Breast epithelium (tissue), 4 donors: ENCODE measurements around the gene MVB12B. TPM values are rescaled to one million over a fixed set of nuclear protein-coding genes. Genes with fewer than 3 reads are reported as not detected.

Experiments used
- DNase-seq, 2 donors: peaks; one replicate each; pipeline ENCODE4 v3.0.0-alpha.2; 2019; ENCODE audit warnings: low spot score in 2 of 2
- H3K27ac ChIP-seq, 2 donors: fragments of 200-600 bp; sonication (generic) in 1 of 2; one replicate each; pipeline ENCODE4 v1.5.1; 2016 to 2019; ENCODE audit warnings: mild to moderate bottlenecking in 1 of 2
- H3K27me3 ChIP-seq, 2 donors: fragments of 200-600 bp; sonication (generic) in 1 of 2; one replicate each; pipeline versions ENCODE4 v1.5.1 to v1.6.0; 2017 to 2019; ENCODE audit warnings: control low read depth in 1 of 2, mild to moderate bottlenecking in 1 of 2
- H3K36me3 ChIP-seq: fragments of 200-600 bp; one replicate; pipeline ENCODE4 v1.5.1; 2019
- H3K4me1 ChIP-seq, 2 donors: fragments of 200-600 bp; sonication (generic); one replicate each; pipeline ENCODE4 v1.5.1; 2016 to 2019; ENCODE audit warnings: control low read depth in 1 of 2
- H3K4me3 ChIP-seq, 3 donors: fragments of 200-600 bp; sonication (generic); 1 replicate in 2 of 3; 2 replicates in 1 of 3; pipeline ENCODE4 v1.5.1; 2016 to 2019; ENCODE audit warnings: mild to moderate bottlenecking in 3 of 3, moderate library complexity in 2 of 3
- H3K9me3 ChIP-seq, 2 donors: fragments of 200-600 bp; sonication (generic) in 1 of 2; one replicate each; pipeline ENCODE4 v1.5.1; 2016 to 2019; ENCODE audit warnings: control low read depth in 1 of 2
- CTCF ChIP-seq, 3 donors: fragments of 450-650 bp; IDR thresholded peaks; one replicate each; pipeline ENCODE4 v1.5.1; 2016 to 2017; ENCODE audit warnings: antibody characterized with exemption in 3 of 3, mild to moderate bottlenecking in 3 of 3, moderate library complexity in 3 of 3
- POLR2A ChIP-seq: fragments of 450-650 bp; IDR thresholded peaks from one replicate; pipeline ENCODE4 v1.6.1; 2016; ENCODE audit warnings: antibody characterized with exemption, mild to moderate bottlenecking, moderate library complexity
- POLR2AphosphoS5 ChIP-seq, 3 donors: sonication (generic); formaldehyde crosslinking; IDR thresholded peaks; one replicate each; pipeline ENCODE4 v1.6.1; 2017; ENCODE audit warnings: antibody characterized with exemption in 3 of 3
- intact Hi-C: fragments of 100-400 bp; cut with DNase I; formaldehyde crosslinking; loops from one replicate; pipeline ENCODE4 v1.15.1; 2023; ENCODE audit warnings: low total_unique reads
- total RNA-seq, 3 donors: library from RNA; depleted of rRNA; stranded (reverse); fragments of >200 nt; gene quantifications; one replicate each; pipeline ENCODE4 v1.1.0, GENCODE V29; 2016

The MVB12B gene
- total RNA-seq, 3 donors from 2014 or later, result 8.2 to 12.6 (median 9.9) TPM

GRCh38 chr9:126389992-126390391 lies 63.4 kb downstream of the MVB12B start:
- intact Hi-C loops, result loop anchor here (5.0 to 10.0 kb wide), 2 partner anchors 85 to 1503 kb away; no protein-coding TSS in a partner anchor
- Histone ChIP-seq H3K27me3 (no peaks in the 10 kb centered on the region), H3K4me1 (no peaks in the 10 kb centered on the region), H3K9me3 (no peaks in the 10 kb centered on the region), H3K36me3 (no peaks in the 10 kb centered on the region), H3K4me3 (no peak overlapping the region), H3K27ac (no peak overlapping the region)
- TF ChIP-seq POLR2A (no peak), CTCF (IDR thresholded peaks at IDR 0.05) (no peak), POLR2AphosphoS5 (IDR thresholded peaks at IDR 0.05) (no peak)
- DNase-seq, result no peak

GRCh38 chr9:126390923-126391322 lies 64.3 kb downstream of the MVB12B start:
- Histone ChIP-seq H3K4me1 (no peaks in the 10 kb centered on the region), H3K27me3 (no peaks in the 10 kb centered on the region), H3K4me3 (no peak overlapping the region), H3K27ac (no peak overlapping the region), H3K9me3 (no peaks in the 10 kb centered on the region), H3K36me3 (no peaks in the 10 kb centered on the region)
- DNase-seq, result no peak
- TF ChIP-seq CTCF (IDR thresholded peaks at IDR 0.05) (no peak), POLR2A (no peak), POLR2AphosphoS5 (IDR thresholded peaks at IDR 0.05) (no peak)
- intact Hi-C loops, result loop anchor here (10.0 kb wide), 1 partner anchor 86 kb away; no protein-coding TSS in a partner anchor

- no peak for DNase-seq
- Histone ChIP-seq H3K36me3 (no peaks in the 10 kb centered on the region), H3K9me3 (no peaks in the 10 kb centered on the region), H3K27ac (peak overlapping the region in 1 of 2 donors; percentile 74), H3K4me1 (no peaks in the 10 kb centered on the region), H3K27me3 (no peaks in the 10 kb centered on the region), H3K4me3 (no peak overlapping the region)
- TF ChIP-seq CTCF (IDR thresholded peaks at IDR 0.05), result no peak
- no peak for TF ChIP-seq POLR2AphosphoS5 (IDR thresholded peaks at IDR 0.05)
- no peak for TF ChIP-seq POLR2A
- intact Hi-C loops, result loop anchor here (10.0 kb wide), 1 partner anchor 87 kb away; no protein-coding TSS in a partner anchor
These were observed 65.4 kb downstream of the MVB12B start for GRCh38 chr9:126391713-126392661.

- intact Hi-C loops, result loop anchor here (10.0 kb wide), 1 partner anchor 88 kb away; no protein-coding TSS in a partner anchor
- H3K27me3 ChIP-seq, result no peaks in the 10 kb centered on the region
- H3K27ac ChIP-seq, result peak overlapping the region in 1 of 2 donors; percentile 74
- H3K4me3 ChIP-seq, result no peak overlapping the region
- no peaks in the 10 kb centered on the region for H3K4me1 ChIP-seq
- H3K9me3 ChIP-seq, result no peaks in the 10 kb centered on the region
- TF ChIP-seq CTCF (IDR thresholded peaks at IDR 0.05), result no peak
- TF ChIP-seq POLR2A, result no peak
- TF ChIP-seq POLR2AphosphoS5 (IDR thresholded peaks at IDR 0.05), result no peak
- DNase-seq, result no peak
- no peaks in the 10 kb centered on the region for H3K36me3 ChIP-seq
These were observed 66.2 kb downstream of the MVB12B start for GRCh38 chr9:126392662-126393371.
